ENCODE measurements around the gene KRTAP12-3.
"Not testable (repeated sequence)": the region's sequence is repeated elsewhere in the genome, so short reads cannot be mapped to it uniquely, and the experiment has no call there.

Gene KRTAP12-3, protein sequence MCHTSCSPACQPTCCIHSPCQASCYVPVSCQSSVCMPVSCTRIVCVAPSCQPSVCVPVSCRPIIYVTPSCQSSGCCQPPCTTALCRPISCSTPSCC

DNA sequence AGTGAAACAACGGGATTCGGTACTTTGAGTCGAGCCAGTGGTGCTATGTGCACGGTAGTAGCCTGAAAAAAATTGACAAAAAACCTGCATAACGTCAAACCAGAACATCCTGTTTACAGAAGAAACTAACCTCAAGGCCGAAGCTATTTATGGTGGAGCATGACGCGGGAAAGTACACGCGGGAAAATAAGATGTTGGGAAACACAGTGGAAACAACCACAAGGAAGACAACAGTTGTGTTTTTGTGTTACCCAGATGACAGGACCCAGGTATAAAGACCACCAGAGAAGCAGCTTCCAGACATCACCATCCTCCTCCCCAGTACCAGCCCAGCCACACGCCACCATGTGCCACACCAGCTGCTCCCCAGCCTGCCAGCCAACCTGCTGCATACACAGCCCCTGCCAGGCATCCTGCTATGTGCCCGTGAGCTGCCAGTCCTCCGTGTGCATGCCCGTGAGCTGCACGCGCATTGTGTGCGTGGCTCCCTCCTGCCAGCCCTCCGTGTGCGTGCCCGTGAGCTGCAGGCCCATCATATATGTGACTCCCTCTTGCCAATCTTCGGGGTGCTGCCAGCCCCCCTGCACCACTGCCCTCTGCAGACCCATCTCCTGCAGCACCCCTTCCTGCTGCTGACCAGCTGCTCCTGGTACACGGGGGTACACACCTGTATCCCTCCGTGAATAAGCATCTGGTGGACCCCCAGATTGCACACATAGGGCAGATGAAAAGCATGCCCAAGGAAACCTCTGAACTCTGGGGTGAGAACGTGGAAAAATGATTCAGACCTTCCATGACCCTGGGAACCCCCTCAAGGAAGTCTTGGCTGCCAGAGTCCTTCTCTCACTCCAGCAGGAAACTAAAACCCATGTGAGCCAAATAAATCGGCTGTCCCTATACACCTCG, at the start of gene KRTAP12-3:
Gene KRTAP12-3 (plus strand): TSS at position 298 of the 906 bp plus-strand sequence. CDS start 48 bp downstream, at position 346.
- TF ChIP-seq, protein P1, sequence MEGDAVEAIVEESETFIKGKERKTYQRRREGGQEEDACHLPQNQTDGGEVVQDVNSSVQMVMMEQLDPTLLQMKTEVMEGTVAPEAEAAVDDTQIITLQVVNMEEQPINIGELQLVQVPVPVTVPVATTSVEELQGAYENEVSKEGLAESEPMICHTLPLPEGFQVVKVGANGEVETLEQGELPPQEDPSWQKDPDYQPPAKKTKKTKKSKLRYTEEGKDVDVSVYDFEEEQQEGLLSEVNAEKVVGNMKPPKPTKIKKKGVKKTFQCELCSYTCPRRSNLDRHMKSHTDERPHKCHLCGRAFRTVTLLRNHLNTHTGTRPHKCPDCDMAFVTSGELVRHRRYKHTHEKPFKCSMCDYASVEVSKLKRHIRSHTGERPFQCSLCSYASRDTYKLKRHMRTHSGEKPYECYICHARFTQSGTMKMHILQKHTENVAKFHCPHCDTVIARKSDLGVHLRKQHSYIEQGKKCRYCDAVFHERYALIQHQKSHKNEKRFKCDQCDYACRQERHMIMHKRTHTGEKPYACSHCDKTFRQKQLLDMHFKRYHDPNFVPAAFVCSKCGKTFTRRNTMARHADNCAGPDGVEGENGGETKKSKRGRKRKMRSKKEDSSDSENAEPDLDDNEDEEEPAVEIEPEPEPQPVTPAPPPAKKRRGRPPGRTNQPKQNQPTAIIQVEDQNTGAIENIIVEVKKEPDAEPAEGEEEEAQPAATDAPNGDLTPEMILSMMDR (IDR thresholded peaks at IDR 0.05; ENCODE audit: low read depth, low read length, missing control alignments), result no peak
- H3K4me3 ChIP-seq (replicated peaks; ENCODE audit: low read depth, low read length), result no peak within 1 kb of the TSS
- DNase-seq (ENCODE audit: extremely low read depth, low read depth), result no peak

DNA sequence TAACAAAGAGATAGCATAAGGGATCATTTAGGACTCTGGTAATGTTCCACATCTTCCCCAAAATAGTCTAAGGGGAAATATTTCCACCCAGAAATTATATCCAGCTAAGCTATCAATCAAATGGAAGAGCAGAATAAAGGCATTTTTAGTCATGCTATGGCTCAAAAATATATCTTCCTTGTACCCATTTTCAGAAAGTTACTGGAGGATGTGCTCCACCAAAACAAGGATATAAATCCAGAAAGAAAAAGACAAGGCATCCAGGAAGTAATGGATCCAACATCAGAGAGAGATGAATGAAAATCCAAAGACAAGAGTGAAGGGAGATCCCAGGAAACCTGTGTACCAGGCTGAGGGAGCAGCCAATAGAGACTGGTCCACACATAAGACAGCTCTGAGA, 48.5 kb upstream of the KRTAP12-3 start:
- H3K4me3 ChIP-seq (replicated peaks; ENCODE audit: low read depth, low read length), result no peak overlapping the region
- TF ChIP-seq, protein P1 (IDR thresholded peaks at IDR 0.05; ENCODE audit: low read depth, low read length, missing control alignments), result no peak
- DNase-seq (ENCODE audit: extremely low read depth, low read depth), result no peak

DNA sequence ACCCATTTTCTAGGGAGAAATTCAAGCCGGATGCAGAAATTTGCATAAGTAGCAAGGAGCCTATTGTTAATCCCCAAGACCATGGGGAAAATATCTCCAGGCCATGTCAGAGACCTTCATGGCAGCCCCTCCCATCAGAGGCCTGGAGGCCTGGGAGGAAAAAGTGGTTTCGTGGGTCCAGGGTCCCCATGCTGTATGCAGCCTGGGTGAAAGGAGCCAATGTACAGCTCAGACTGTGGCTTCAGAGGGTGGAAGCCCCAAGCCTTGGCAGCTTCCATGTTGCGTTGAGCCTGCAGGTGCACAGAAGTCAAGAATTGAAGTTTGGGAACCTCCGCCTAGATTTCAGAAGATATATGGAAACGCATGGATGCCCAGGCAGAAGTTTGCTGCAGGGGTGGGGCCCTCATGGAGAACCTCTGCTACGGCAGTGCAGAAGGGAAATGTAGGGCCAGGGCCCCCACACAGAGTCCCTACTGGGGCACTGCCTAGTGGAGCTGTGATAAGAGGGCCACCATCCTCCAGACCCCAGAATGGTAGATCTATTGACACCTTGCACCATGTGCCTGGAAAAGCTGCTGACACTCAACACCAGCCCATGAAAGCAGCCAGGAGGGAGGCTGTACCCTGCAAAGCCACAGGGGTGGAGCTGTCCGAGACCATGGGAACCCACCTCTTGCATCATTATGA, 47.4 kb upstream of the KRTAP12-3 start:
- not testable (repeated sequence) for DNase-seq (ENCODE audit: extremely low read depth, low read depth); H3K4me3 ChIP-seq (replicated peaks; ENCODE audit: low read depth, low read length)

DNA sequence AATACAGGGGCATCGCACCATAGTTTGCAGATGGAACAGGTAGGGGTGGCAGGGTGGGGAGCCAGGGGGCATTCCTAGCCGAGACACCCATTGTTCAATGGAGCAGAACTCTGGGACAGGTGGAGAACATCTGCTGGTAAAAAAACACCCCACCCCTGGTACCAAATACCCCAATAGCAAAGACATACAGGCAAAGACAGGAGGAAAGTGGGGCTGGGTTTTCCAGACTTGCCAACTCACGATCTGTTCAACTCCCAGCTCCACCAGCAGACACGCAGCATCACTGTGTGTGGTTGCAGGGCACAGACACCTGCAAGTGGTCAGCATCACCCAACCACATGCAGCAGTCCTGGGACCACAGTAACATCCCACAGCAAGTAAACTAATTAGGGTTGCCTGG, 46.2 kb upstream of the KRTAP12-3 start:
- DNase-seq (ENCODE audit: extremely low read depth, low read depth), result no peak
- TF ChIP-seq, protein P1 (IDR thresholded peaks at IDR 0.05; ENCODE audit: low read depth, low read length, missing control alignments), result no peak
- no peak overlapping the region for H3K4me3 ChIP-seq (replicated peaks; ENCODE audit: low read depth, low read length)

DNA sequence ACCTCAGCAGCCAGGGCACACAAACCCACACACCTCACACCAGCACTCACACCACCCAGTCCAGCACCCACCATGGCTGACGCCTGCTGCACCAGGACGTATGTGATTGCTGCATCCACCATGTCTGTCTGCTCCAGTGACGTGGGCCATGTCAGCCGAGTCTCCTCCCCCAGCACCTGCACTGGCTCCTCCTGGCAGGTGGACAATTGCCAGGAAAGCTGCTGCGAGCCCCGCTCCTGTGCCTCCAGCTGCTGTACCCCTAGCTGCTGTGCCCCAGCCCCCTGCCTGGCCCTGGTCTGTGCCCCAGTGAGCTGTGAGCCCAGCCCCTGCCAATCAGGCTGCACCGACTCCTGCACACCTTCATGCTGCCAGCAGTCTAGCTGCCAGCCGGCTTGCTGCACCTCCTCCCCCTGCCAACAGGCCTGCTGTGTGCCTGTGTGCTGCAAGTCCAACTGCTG, 45.7 kb upstream of the KRTAP12-3 start, which contains the start of gene KRTAP10-8:
Gene KRTAP10-8 (plus strand): TSS at position 51 of the 458 bp plus-strand sequence. CDS start 22 bp downstream, at position 73.
- DNase-seq (ENCODE audit: extremely low read depth, low read depth), result no peak
- H3K4me3 ChIP-seq (replicated peaks; ENCODE audit: low read depth, low read length), result no peak within 1 kb of the TSS
- TF ChIP-seq, protein P1 (IDR thresholded peaks at IDR 0.05; ENCODE audit: low read depth, low read length, missing control alignments), result no peak

DNA sequence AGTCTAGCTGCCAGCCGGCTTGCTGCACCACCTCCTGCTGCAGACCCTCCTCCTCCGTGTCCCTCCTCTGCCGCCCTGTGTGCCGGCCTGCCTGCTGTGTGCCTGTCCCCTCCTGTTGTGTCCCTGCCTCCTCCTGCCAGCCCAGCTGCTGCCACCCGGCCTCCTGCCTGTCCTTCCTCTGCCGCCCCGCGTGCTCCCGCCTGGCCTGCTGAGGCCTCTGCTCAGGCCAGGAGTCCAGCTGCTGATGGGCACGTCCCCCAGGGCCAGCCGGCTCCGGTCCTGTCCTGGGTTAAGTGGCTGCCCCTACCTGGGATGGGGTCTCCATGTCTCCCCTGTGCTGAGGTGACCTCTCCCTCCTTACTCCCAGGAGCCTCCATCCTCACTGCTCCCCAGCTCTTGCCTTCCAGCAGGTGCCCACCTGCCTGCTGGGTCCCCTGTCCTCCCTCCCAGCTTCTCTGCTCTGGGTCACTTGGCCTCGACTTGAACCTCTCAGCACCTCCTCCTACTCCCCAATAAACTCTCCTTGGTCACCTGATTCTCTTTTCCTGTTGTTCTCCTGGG, 45.0 kb upstream of the KRTAP12-3 start:
- DNase-seq (ENCODE audit: extremely low read depth, low read depth), result no peak
- H3K4me3 ChIP-seq (replicated peaks; ENCODE audit: low read depth, low read length), result no peak overlapping the region
- TF ChIP-seq, protein P1 (IDR thresholded peaks at IDR 0.05; ENCODE audit: low read depth, low read length, missing control alignments), result no peak

All from HFF-Myc (cell line).